Lung (tissue), 12 donors: Measurements from ENCODE around the gene POLR2E. TPM values are rescaled to one million over a fixed set of nuclear protein-coding genes. Genes with fewer than 3 reads are reported as not detected.
A peak's percentile ranks its signal among the peaks of the same experiment; 100 is the strongest.

ENCODE experiments used
- ATAC-seq: fragments of 200-7000 bp; cut with Tn5 transposase; one replicate; pipeline ENCODE4 v1.9.1; 2020; ENCODE audit warnings: moderate number of reproducible peaks; ENCODE audit not compliant: insufficient read depth, low FRiP score
- DNase-seq, 3 donors: peaks; one replicate each; pipeline ENCODE4 v3.0.0-alpha.2; 2013 to 2017
- H3K27ac ChIP-seq, 2 donors: one replicate each; pipeline ENCODE4 v1.5.1; 2013; ENCODE audit warnings: mild to moderate bottlenecking in 2 of 2, moderate library complexity in 2 of 2, control low read depth in 1 of 2, inconsistent platforms in 1 of 2, low read depth in 1 of 2, low read length in 1 of 2
- H3K27me3 ChIP-seq, 3 donors: one replicate each; pipeline ENCODE4 v1.5.1; 2013; ENCODE audit warnings: low read length in 2 of 3; ENCODE audit not compliant: control insufficient read depth in 3 of 3, insufficient read depth in 3 of 3
- H3K36me3 ChIP-seq, 4 donors: one replicate each; pipeline ENCODE4 v1.5.1; 2013; ENCODE audit warnings: low read length in 4 of 4, mild to moderate bottlenecking in 1 of 4, moderate library complexity in 1 of 4; ENCODE audit not compliant: control insufficient read depth in 4 of 4, insufficient read depth in 4 of 4
- H3K4me1 ChIP-seq, 5 donors: one replicate each; pipeline ENCODE4 v1.5.1; 2013; ENCODE audit warnings: low read length in 5 of 5, mild to moderate bottlenecking in 2 of 5, moderate library complexity in 1 of 5; ENCODE audit not compliant: control insufficient read depth in 5 of 5, insufficient read depth in 5 of 5
- H3K4me3 ChIP-seq: one replicate; pipeline ENCODE4 v1.5.1; 2013; ENCODE audit warnings: mild to moderate bottlenecking, control low read depth, moderate library complexity
- H3K9ac ChIP-seq, 2 donors: one replicate each; pipeline ENCODE4 v1.5.1; 2013; ENCODE audit warnings: low read length in 2 of 2, control low read depth in 1 of 2; ENCODE audit not compliant: insufficient read depth in 1 of 2
- H3K9me3 ChIP-seq, 4 donors: one replicate each; pipeline ENCODE4 v1.5.1; 2013; ENCODE audit warnings: low read length in 3 of 4, mild to moderate bottlenecking in 1 of 4, moderate library complexity in 1 of 4; ENCODE audit not compliant: control insufficient read depth in 4 of 4, insufficient read depth in 3 of 4
- CTCF ChIP-seq: IDR thresholded peaks from 2 replicates; pipeline ENCODE4 v1.5.1; 2012; ENCODE audit warnings: mild to moderate bottlenecking; ENCODE audit errors: control extremely low read depth, extremely low read depth
- WGBS, 2 donors: extraction: QIAGEN DNeasy Blood & Tissue Kit; methylation state at CpG; one replicate each; pipeline ENCODE4 v1.1.7; 2013; 5-methylcytosine and 5-hydroxymethylcytosine counted together
- polyA plus RNA-seq, 2 donors: library from polyadenylated mRNA; stranded (reverse); fragments of 200-250 nt; gene quantifications; one replicate each; pipeline ENCODE4 v1.2.1, GENCODE V29; 2013
- total RNA-seq, 2 donors: library from RNA; depleted of rRNA in 1 of 2; stranded (reverse); fragments of >200 nt in 1 of 2; gene quantifications; one replicate each; pipeline ENCODE4 v1.2.1, GENCODE V29; 2014 to 2021
- donor health status: control.
- donor health status: control.
- donor health status: Bipolar disorder and iron deficiency.
- donor health status: healthy.
- donor health status: DM: yes; HTN: yes; CAD: no.

POLR2E gene
- total and polyA plus RNA-seq, 4 donors = 78.4 to 196 (median 154) TPM

GRCh38 chr19:1111641-1112267 is 16.6 kb upstream of the POLR2E start:
- H3K27me3 ChIP-seq = no peaks in the 10 kb centered on the region
- H3K27ac ChIP-seq = no peak overlapping the region
- no peak overlapping the region for H3K4me3 ChIP-seq
- DNase-seq = peak in 1 of 3 donors; percentile 49
- 81 to 93% methylated on average over 18 of the region's 18 CpGs for WGBS, 2 donors
- H3K9ac ChIP-seq = no peak overlapping the region
- ATAC-seq = no peak
- H3K36me3 ChIP-seq = peaks cover 3 to 82% (median 6%) of the 10 kb centered on the region in 4 donors
- H3K9me3 ChIP-seq = no peaks in the 10 kb centered on the region
- peaks cover 0 to 12% (median 6%) of the 10 kb centered on the region in 5 donors for H3K4me1 ChIP-seq
- TF ChIP-seq CTCF = no peak

GRCh38 chr19:1110809-1111640 is 15.8 kb upstream of the POLR2E start:
- Histone ChIP-seq H3K36me3 (peaks cover 3 to 82% (median 8%) of the 10 kb centered on the region in 4 donors), H3K27ac (peak overlapping the region in 1 of 2 donors; percentile 11), H3K4me3 (no peak overlapping the region), H3K9me3 (peaks cover 0 to 2% (median 0%) of the 10 kb centered on the region in 4 donors), H3K4me1 (peaks cover 0 to 18% (median 6%) of the 10 kb centered on the region in 5 donors), H3K27me3 (no peaks in the 10 kb centered on the region), H3K9ac (no peak overlapping the region)
- no peak for ATAC-seq
- 91 to 94% methylated on average over 18 of the region's 18 CpGs for whole genome bisulfite sequencing, 2 donors
- no peak for DNase-seq
- no peak for TF ChIP-seq CTCF

GRCh38 chr19:1109697-1110671 is 14.8 kb upstream of the POLR2E start:
- H3K9me3 ChIP-seq = peaks cover 0 to 2% (median 0%) of the 10 kb centered on the region in 4 donors
- peaks cover 0 to 27% (median 6%) of the 10 kb centered on the region in 5 donors for H3K4me1 ChIP-seq
- WGBS, 2 donors = 96% methylated on average over 54 of the region's 54 CpGs
- H3K9ac ChIP-seq = no peak overlapping the region
- peaks cover 3 to 84% (median 9%) of the 10 kb centered on the region in 4 donors for H3K36me3 ChIP-seq
- no peak overlapping the region for H3K4me3 ChIP-seq
- H3K27ac ChIP-seq = no peak overlapping the region
- ATAC-seq (no peak), DNase-seq (no peak)
- no peaks in the 10 kb centered on the region for H3K27me3 ChIP-seq
- no peak for TF ChIP-seq CTCF
